Suprapubic skin (tissue), 4 donors: ENCODE results near the gene SLC1A1. TPM values are rescaled to one million over a fixed set of nuclear protein-coding genes. Genes with fewer than 3 reads are reported as not detected.
"Not testable (repeated sequence)": the region's sequence is repeated elsewhere in the genome, so short reads cannot be mapped to it uniquely, and the experiment has no call there.

ENCODE experiments used
- DNase-seq, 2 donors: peaks; one replicate each; pipeline ENCODE4 v3.0.0-alpha.2; 2019; ENCODE audit warnings: low spot score in 2 of 2
- H3K27ac ChIP-seq: fragments of 200-600 bp; sonication (generic); one replicate; pipeline ENCODE4 v1.5.1; 2019
- H3K27me3 ChIP-seq: fragments of 200-600 bp; sonication (generic); one replicate; pipeline ENCODE4 v1.5.1; 2019
- H3K36me3 ChIP-seq: fragments of 200-600 bp; sonication (generic); one replicate; pipeline ENCODE4 v1.5.1; 2019
- H3K4me1 ChIP-seq: fragments of 200-600 bp; sonication (generic); one replicate; pipeline ENCODE4 v1.5.1; 2019
- H3K4me3 ChIP-seq: fragments of 200-600 bp; sonication (generic); one replicate; pipeline ENCODE4 v1.5.1; 2019; ENCODE audit warnings: mild to moderate bottlenecking
- H3K9me3 ChIP-seq: fragments of 200-600 bp; sonication (generic); one replicate; pipeline ENCODE4 v1.5.1; 2019
- CTCF ChIP-seq, 2 donors: fragments of 200-600 bp in 1 of 2; fragments of 450-650 bp in 1 of 2; sonication (generic) in 1 of 2; IDR thresholded peaks; one replicate each; pipeline ENCODE4 v1.5.1; 2016 to 2019; ENCODE audit warnings: antibody characterized with exemption in 2 of 2, mild to moderate bottlenecking in 1 of 2, moderate library complexity in 1 of 2
- EP300 ChIP-seq: sonication (generic); formaldehyde crosslinking; IDR thresholded peaks from one replicate; pipeline ENCODE4 v1.6.1; 2017; ENCODE audit warnings: antibody characterized with exemption
- POLR2A ChIP-seq, 2 donors: fragments of 450-650 bp; IDR thresholded peaks; one replicate each; pipeline ENCODE4 v1.6.1; 2017; ENCODE audit warnings: antibody characterized with exemption in 2 of 2, mild to moderate bottlenecking in 2 of 2, moderate library complexity in 2 of 2
- POLR2AphosphoS5 ChIP-seq, 3 donors: sonication (generic); formaldehyde crosslinking; IDR thresholded peaks; one replicate each; pipeline ENCODE4 v1.6.1; 2017; ENCODE audit warnings: antibody characterized with exemption in 3 of 3
- WGBS: methylation state at CpG from one replicate; pipeline ENCODE4 v1.1.5; 2018; 5-methylcytosine and 5-hydroxymethylcytosine counted together
- total RNA-seq, 4 donors: library from RNA; depleted of rRNA; stranded (reverse); fragments of >200 nt; gene quantifications; one replicate each; pipeline ENCODE4 v1.1.0, GENCODE V29; 2016

The SLC1A1 gene
- total RNA-seq, 4 donors from 2014 or later, result 1.0 to 2.4 (median 1.6) TPM

GRCh38 chr9:4541856-4542255, 51.6 kb downstream of the SLC1A1 start:
- 67% methylated on average over 2 of the region's 2 CpGs for WGBS
- H3K4me3 ChIP-seq, result no peak overlapping the region
- TF ChIP-seq POLR2AphosphoS5 (IDR thresholded peaks at IDR 0.05), result no peak
- TF ChIP-seq POLR2A (IDR thresholded peaks at IDR 0.05), result no peak
- TF ChIP-seq CTCF (IDR thresholded peaks at IDR 0.05), result no peak
- no peak for TF ChIP-seq EP300
- no peaks in the 10 kb centered on the region for H3K27me3 ChIP-seq
- DNase-seq, result no peak
- H3K36me3 ChIP-seq, result no peaks in the 10 kb centered on the region
- H3K9me3 ChIP-seq, result peaks cover 5% of the 10 kb centered on the region
- H3K4me1 ChIP-seq, result no peaks in the 10 kb centered on the region
- no peak overlapping the region for H3K27ac ChIP-seq

- not testable (repeated sequence) for H3K36me3 ChIP-seq, H3K9me3 ChIP-seq, DNase-seq, H3K4me1 ChIP-seq, H3K27ac ChIP-seq, H3K27me3 ChIP-seq, H3K4me3 ChIP-seq
- WGBS, result 80% methylated on average over 5 of the region's 5 CpGs
Measured at GRCh38 chr9:4544714-4545113, 54.4 kb downstream of the SLC1A1 start.

GRCh38 chr9:4547016-4547415, 56.7 kb downstream of the SLC1A1 start:
- Histone ChIP-seq H3K27ac (no peak overlapping the region), H3K4me3 (no peak overlapping the region), H3K4me1 (no peaks in the 10 kb centered on the region), H3K9me3 (no peaks in the 10 kb centered on the region), H3K27me3 (no peaks in the 10 kb centered on the region), H3K36me3 (no peaks in the 10 kb centered on the region)
- WGBS, result 88% methylated on average over 1 of the region's 1 CpG
- TF ChIP-seq EP300 (no peak), POLR2A (IDR thresholded peaks at IDR 0.05) (no peak)
- DNase-seq, result no peak

- H3K36me3 ChIP-seq, result no peaks in the 10 kb centered on the region
- H3K27ac ChIP-seq, result no peak overlapping the region
- DNase-seq, result no peak
- no peaks in the 10 kb centered on the region for H3K9me3 ChIP-seq
- no peaks in the 10 kb centered on the region for H3K4me1 ChIP-seq
- TF ChIP-seq POLR2AphosphoS5 (IDR thresholded peaks at IDR 0.05) (no peak), EP300 (no peak), POLR2A (IDR thresholded peaks at IDR 0.05) (no peak), CTCF (IDR thresholded peaks at IDR 0.05) (no peak)
- no peak overlapping the region for H3K4me3 ChIP-seq
- H3K27me3 ChIP-seq, result no peaks in the 10 kb centered on the region
- 82% methylated on average over 10 of the region's 11 CpGs for WGBS
Measured at GRCh38 chr9:4548811-4549725, 58.8 kb downstream of the SLC1A1 start.

GRCh38 chr9:4549751-4550295, 59.6 kb downstream of the SLC1A1 start:
- TF ChIP-seq POLR2AphosphoS5 (IDR thresholded peaks at IDR 0.05), result no peak
- no peak for TF ChIP-seq CTCF (IDR thresholded peaks at IDR 0.05)
- no peak for TF ChIP-seq EP300
- TF ChIP-seq POLR2A (IDR thresholded peaks at IDR 0.05), result no peak
- Histone ChIP-seq H3K9me3 (no peaks in the 10 kb centered on the region), H3K4me1 (no peaks in the 10 kb centered on the region), H3K27ac (no peak overlapping the region), H3K36me3 (no peaks in the 10 kb centered on the region), H3K4me3 (no peak overlapping the region), H3K27me3 (no peaks in the 10 kb centered on the region)
- DNase-seq, result no peak
- 84% methylated on average over 4 of the region's 4 CpGs for WGBS

GRCh38 chr9:4550777-4551484, 60.7 kb downstream of the SLC1A1 start:
- Histone ChIP-seq H3K4me1 (no peaks in the 10 kb centered on the region), H3K4me3 (no peak overlapping the region), H3K27ac (no peak overlapping the region), H3K9me3 (no peaks in the 10 kb centered on the region), H3K27me3 (no peaks in the 10 kb centered on the region), H3K36me3 (no peaks in the 10 kb centered on the region)
- TF ChIP-seq POLR2A (IDR thresholded peaks at IDR 0.05) (no peak), EP300 (no peak), POLR2AphosphoS5 (IDR thresholded peaks at IDR 0.05) (no peak), CTCF (IDR thresholded peaks at IDR 0.05) (no peak)
- DNase-seq, result no peak
- WGBS, result 61% methylated on average over 4 of the region's 4 CpGs
